Measurements from ENCODE around the gene TTC12.

DNA sequence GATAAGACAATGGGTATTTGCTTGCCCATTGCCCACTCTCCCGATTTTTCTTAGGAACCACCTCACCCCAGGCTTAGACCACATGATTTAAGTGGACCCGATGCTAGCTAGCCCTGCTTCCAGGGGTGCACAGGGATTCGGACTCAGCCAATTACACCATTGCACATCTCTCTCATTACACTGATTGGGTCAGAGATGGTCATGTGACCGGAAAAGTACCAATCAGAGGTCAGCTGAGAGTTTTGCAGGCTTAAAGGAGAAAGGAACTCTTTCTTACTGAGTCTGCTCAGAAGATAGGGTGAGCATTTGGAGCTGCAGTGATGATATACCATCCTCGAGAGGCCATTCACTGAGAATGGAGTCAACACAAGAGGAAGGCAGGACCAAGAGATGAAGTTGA lies 61.0 kb downstream of the TTC12 start:
- TF ChIP-seq, protein P1, sequence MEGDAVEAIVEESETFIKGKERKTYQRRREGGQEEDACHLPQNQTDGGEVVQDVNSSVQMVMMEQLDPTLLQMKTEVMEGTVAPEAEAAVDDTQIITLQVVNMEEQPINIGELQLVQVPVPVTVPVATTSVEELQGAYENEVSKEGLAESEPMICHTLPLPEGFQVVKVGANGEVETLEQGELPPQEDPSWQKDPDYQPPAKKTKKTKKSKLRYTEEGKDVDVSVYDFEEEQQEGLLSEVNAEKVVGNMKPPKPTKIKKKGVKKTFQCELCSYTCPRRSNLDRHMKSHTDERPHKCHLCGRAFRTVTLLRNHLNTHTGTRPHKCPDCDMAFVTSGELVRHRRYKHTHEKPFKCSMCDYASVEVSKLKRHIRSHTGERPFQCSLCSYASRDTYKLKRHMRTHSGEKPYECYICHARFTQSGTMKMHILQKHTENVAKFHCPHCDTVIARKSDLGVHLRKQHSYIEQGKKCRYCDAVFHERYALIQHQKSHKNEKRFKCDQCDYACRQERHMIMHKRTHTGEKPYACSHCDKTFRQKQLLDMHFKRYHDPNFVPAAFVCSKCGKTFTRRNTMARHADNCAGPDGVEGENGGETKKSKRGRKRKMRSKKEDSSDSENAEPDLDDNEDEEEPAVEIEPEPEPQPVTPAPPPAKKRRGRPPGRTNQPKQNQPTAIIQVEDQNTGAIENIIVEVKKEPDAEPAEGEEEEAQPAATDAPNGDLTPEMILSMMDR (conservative IDR thresholded peaks at IDR 0.05): no peak
- no peak for TF ChIP-seq EZH2 (IDR thresholded peaks at IDR 0.05; ENCODE audit: low read depth)
